PC-3 (cell line): ENCODE results near the gene KRTAP3-2.

Source experiments
- EZH2 ChIP-seq: fragments of 300-600 bp; sonication (generic); IDR thresholded peaks from one replicate; pipeline ENCODE4 v1.6.1; 2017; ENCODE audit warnings: antibody characterized with exemption, mild to moderate bottlenecking, low read length; ENCODE audit not compliant: unreplicated experiment
- TF ChIP-seq, protein P1 (sequence below): fragments of 300-600 bp; sonication (generic); conservative IDR thresholded peaks from 2 replicates; pipeline ENCODE4 v1.5.1; 2017; ENCODE audit warnings: antibody characterized with exemption, low read depth, mild to moderate bottlenecking, low read length

DNA sequence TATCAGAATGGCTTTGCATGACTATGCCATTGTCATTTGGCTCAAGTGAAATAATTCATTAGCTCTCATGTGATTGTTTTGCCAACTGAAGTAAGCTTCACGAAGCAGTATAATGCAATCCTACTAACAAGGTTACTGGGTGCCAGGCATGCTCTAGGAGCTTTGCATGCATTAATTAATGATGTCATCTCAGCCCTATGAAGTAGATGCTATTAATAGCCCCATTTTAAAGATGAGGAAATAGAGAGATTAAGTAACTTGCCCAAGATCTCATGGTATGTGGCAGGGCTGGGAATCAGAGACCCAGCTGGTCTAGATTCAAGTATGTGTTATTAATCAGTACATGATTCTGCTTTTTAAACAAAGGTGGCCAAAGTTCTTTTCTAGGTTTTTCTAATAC is 47.0 kb downstream of the KRTAP3-2 start:
- TF ChIP-seq EZH2: no peak
- TF ChIP-seq, protein P1, sequence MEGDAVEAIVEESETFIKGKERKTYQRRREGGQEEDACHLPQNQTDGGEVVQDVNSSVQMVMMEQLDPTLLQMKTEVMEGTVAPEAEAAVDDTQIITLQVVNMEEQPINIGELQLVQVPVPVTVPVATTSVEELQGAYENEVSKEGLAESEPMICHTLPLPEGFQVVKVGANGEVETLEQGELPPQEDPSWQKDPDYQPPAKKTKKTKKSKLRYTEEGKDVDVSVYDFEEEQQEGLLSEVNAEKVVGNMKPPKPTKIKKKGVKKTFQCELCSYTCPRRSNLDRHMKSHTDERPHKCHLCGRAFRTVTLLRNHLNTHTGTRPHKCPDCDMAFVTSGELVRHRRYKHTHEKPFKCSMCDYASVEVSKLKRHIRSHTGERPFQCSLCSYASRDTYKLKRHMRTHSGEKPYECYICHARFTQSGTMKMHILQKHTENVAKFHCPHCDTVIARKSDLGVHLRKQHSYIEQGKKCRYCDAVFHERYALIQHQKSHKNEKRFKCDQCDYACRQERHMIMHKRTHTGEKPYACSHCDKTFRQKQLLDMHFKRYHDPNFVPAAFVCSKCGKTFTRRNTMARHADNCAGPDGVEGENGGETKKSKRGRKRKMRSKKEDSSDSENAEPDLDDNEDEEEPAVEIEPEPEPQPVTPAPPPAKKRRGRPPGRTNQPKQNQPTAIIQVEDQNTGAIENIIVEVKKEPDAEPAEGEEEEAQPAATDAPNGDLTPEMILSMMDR: no peak
